Mesenchymal stem cell (in vitro differentiated cells and primary cell): Measurements from ENCODE around the gene BABAM2.

ENCODE experiments used
- DNase-seq: peaks from one replicate; pipeline ENCODE4 v3.0.0-alpha.2; 2013
- H2AFZ ChIP-seq: one replicate; pipeline ENCODE4 v1.6.1; 2013; ENCODE audit warnings: low read depth, mild to moderate bottlenecking, control low read depth, inconsistent platforms, low read length, moderate library complexity
- H2AK5ac ChIP-seq: 2 replicates; pipeline ENCODE4 v1.6.1; 2013; ENCODE audit warnings: low read length, moderate library complexity, mild to moderate bottlenecking, inconsistent platforms; ENCODE audit not compliant: severe bottlenecking
- H2BK120ac ChIP-seq: one replicate; pipeline ENCODE4 v1.6.1; 2013; ENCODE audit warnings: low read depth, mild to moderate bottlenecking, inconsistent platforms, low read length, moderate library complexity
- H2BK12ac ChIP-seq, 2 experiments: one replicate each; pipeline ENCODE4 v1.6.1; 2013; ENCODE audit warnings: inconsistent platforms in 2 of 2, low read length in 2 of 2, mild to moderate bottlenecking in 2 of 2, moderate library complexity in 2 of 2, control low read depth in 1 of 2
- H2BK15ac ChIP-seq: one replicate; pipeline ENCODE4 v1.6.1; 2013; ENCODE audit warnings: mild to moderate bottlenecking, low read depth, inconsistent platforms; ENCODE audit not compliant: poor library complexity, severe bottlenecking
- H2BK5ac ChIP-seq: 2 replicates; pipeline ENCODE4 v1.6.1; 2013; ENCODE audit warnings: low read depth, mild to moderate bottlenecking, low read length, control low read depth, inconsistent platforms; ENCODE audit not compliant: poor library complexity, severe bottlenecking
- H3K14ac ChIP-seq, 2 experiments: one replicate each; pipeline ENCODE4 v1.6.1; 2013; ENCODE audit warnings: inconsistent platforms in 2 of 2, low read length in 2 of 2, control low read depth in 1 of 2, mild to moderate bottlenecking in 1 of 2, moderate library complexity in 1 of 2
- H3K18ac ChIP-seq, 2 experiments: one replicate each; pipeline ENCODE4 v1.6.1; 2013; ENCODE audit warnings: inconsistent platforms in 2 of 2, low read length in 2 of 2, control low read depth in 1 of 2, low read depth in 1 of 2, mild to moderate bottlenecking in 1 of 2
- H3K23ac ChIP-seq, 2 experiments: one replicate each; pipeline ENCODE4 v1.6.1; 2013; ENCODE audit warnings: inconsistent platforms in 2 of 2, low read length in 2 of 2, mild to moderate bottlenecking in 2 of 2, moderate library complexity in 2 of 2, control low read depth in 1 of 2
- H3K27ac ChIP-seq: 2 replicates; pipeline ENCODE4 v1.5.1; 2013; ENCODE audit warnings: mild to moderate bottlenecking, moderate library complexity, low read length, control low read depth, inconsistent platforms; ENCODE audit not compliant: poor library complexity, severe bottlenecking
- H3K27me3 ChIP-seq, 2 experiments: 2 replicates each; pipeline versions ENCODE4 v1.6.1 to v1.7.0; 2013; ENCODE audit warnings: low read length in 2 of 2, mild to moderate bottlenecking in 2 of 2, moderate library complexity in 2 of 2, control low read depth in 1 of 2, inconsistent platforms in 1 of 2; ENCODE audit not compliant: control insufficient read depth in 1 of 2, insufficient read depth in 1 of 2
- H3K36me3 ChIP-seq, 2 experiments: 2 replicates each; pipeline versions ENCODE4 v1.6.1 to v1.7.0; 2013; ENCODE audit warnings: low read length in 2 of 2, control low read depth in 1 of 2, inconsistent platforms in 1 of 2, low read depth in 1 of 2, mild to moderate bottlenecking in 1 of 2; ENCODE audit not compliant: insufficient read depth in 2 of 2, control insufficient read depth in 1 of 2
- H3K4ac ChIP-seq, 2 experiments: one replicate each; pipeline ENCODE4 v1.6.1; 2013; ENCODE audit warnings: inconsistent platforms in 2 of 2, low read length in 2 of 2, mild to moderate bottlenecking in 2 of 2, moderate library complexity in 2 of 2, control low read depth in 1 of 2, low read depth in 1 of 2
- H3K4me1 ChIP-seq: 2 replicates; pipeline ENCODE4 v1.6.1; 2013; ENCODE audit warnings: low read depth, low read length, control low read depth; ENCODE audit not compliant: control insufficient read depth, insufficient read depth
- H3K4me2 ChIP-seq: 2 replicates; pipeline ENCODE4 v1.6.1; 2013; ENCODE audit warnings: low read length, mild to moderate bottlenecking, inconsistent platforms; ENCODE audit not compliant: poor library complexity, severe bottlenecking
- H3K4me3 ChIP-seq, 2 experiments: 2 replicates each; pipeline versions ENCODE4 v1.5.1 to v1.7.0; 2013; ENCODE audit warnings: low read length in 2 of 2, mild to moderate bottlenecking in 2 of 2, control low read depth in 1 of 2, low read depth in 1 of 2; ENCODE audit not compliant: insufficient read depth in 1 of 2
- H3K79me1 ChIP-seq: replicated peaks from 2 replicates; pipeline ENCODE4 v1.6.1; 2013; ENCODE audit warnings: mild to moderate bottlenecking, control low read depth, low read length, inconsistent platforms; ENCODE audit not compliant: poor library complexity, severe bottlenecking
- H3K9ac ChIP-seq: 2 replicates; pipeline ENCODE4 v1.7.0; 2013; ENCODE audit warnings: mild to moderate bottlenecking, low read length, moderate library complexity
- H3K9me3 ChIP-seq: 2 replicates; pipeline ENCODE4 v1.7.0; 2013; ENCODE audit warnings: mild to moderate bottlenecking, low read length; ENCODE audit not compliant: control insufficient read depth
- H4K8ac ChIP-seq: one replicate; pipeline ENCODE4 v1.6.1; 2013; ENCODE audit warnings: inconsistent platforms, mild to moderate bottlenecking, low read length, moderate library complexity
- H4K91ac ChIP-seq: one replicate; pipeline ENCODE4 v1.6.1; 2013; ENCODE audit warnings: mild to moderate bottlenecking, low read length, inconsistent platforms
- WGBS: methylation state at CpG from one replicate; pipeline ENCODE4 v1.1.7; 2013; ENCODE audit warnings: mixed read lengths; 5-methylcytosine and 5-hydroxymethylcytosine counted together

BABAM2 gene

DNA sequence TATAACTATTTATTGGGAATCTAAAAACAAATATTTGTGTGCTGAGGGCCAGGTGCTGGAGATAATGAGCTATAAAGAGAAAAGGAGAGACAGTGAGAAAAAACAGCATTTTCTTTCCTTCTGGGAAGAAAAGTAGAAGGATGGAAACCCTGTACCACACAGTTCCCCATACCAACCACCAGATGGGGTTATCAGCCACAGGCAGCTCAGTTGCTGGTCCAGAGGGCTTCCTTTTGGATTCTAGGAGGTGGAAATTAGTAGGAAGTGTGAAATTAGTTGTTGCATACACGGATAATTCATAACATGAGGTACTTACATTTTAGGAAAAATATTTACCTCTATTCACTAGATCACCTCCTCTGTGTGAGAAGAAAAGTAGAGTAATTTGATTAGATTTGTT lies 265.1 kb downstream of the BABAM2 start:
- Histone ChIP-seq H3K27ac (peak overlapping the region; percentile 66), H3K27me3 (no peaks in the 10 kb centered on the region), H3K4me2 (no peak overlapping the region), H2BK12ac (no peak overlapping the region), H3K36me3 (peaks cover 3 to 11% of the 10 kb centered on the region in 2 experiments), H4K91ac (no peak overlapping the region), H3K4me1 (peaks cover 10% of the 10 kb centered on the region), H3K18ac (no peak overlapping the region), H3K9ac (no peak overlapping the region), H4K8ac (no peak overlapping the region), H3K9me3 (peaks cover 11% of the 10 kb centered on the region), H3K79me1 (no peaks in the 10 kb centered on the region), H3K4me3 (no peak overlapping the region), H2AK5ac (peak overlapping the region; percentile 71), H3K4ac (no peak overlapping the region), H2BK5ac (no peak overlapping the region), H3K23ac (no peak overlapping the region), H3K14ac (no peak overlapping the region), H2AFZ (no peak overlapping the region), H2BK120ac (no peak overlapping the region), H2BK15ac (no peak overlapping the region)
- no peak for DNase-seq
- WGBS = no CpG with 5 or more reads among the region's 1 CpG

DNA sequence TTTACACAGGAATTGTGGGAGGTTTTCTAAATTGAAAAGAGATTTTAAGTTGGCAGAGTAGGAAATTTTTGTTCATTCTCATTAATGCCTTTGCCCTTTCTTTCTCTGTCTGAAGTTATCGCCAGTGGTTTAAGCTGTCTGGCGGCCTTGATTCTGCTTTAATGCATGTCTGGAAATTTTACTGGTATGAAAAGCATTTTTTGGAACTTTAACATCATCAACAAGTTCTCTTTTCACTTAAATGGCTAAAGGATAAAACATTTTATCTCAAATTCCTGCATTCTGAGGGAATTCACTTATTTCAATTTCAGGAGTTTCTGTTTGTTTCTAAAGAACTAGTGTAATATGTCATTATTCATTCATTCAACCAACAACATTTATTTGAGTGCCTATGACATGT lies 268.3 kb downstream of the BABAM2 start:
- no peak overlapping the region for H2BK15ac ChIP-seq

DNA sequence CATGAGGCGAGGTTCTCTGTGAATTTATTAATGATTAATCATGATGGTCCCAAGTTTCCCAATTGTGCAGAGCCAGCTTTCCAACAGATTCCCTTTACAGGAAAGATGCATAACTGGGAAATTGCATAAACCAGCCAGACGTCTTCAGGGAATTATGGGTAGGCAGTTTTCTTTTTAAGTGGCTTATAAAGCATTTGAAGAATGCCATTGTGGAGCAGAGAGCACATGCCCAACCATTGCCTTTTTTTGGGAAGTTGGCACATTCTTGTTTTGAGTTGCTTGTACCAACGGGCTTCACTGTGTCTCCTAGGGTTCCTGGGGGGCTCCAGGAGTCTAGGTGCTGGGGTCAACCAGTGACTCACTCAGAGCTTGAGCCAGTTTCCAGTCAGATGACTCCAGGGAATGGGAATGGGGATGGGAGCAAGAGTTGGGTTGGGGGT lies 270.5 kb downstream of the BABAM2 start:
- WGBS = 49% methylated on average over 3 of the region's 3 CpGs

More for the DNA sequence above, 268.3 kb downstream of the BABAM2 start:
- no peaks in the 10 kb centered on the region for H3K79me1 ChIP-seq
- no peak overlapping the region for H3K18ac ChIP-seq
- H3K14ac ChIP-seq = no peak overlapping the region
- no peak overlapping the region for H2BK12ac ChIP-seq
- no CpG with 5 or more reads among the region's 2 CpGs for WGBS
- no peak overlapping the region for H3K4me2 ChIP-seq
- no peak for DNase-seq
- H3K9me3 ChIP-seq = peaks cover 11% of the 10 kb centered on the region
- no peak overlapping the region for H3K4ac ChIP-seq
- no peak overlapping the region for H3K23ac ChIP-seq
- no peak overlapping the region for H3K4me3 ChIP-seq
- H2BK5ac ChIP-seq = no peak overlapping the region
- H3K36me3 ChIP-seq = peaks cover 3 to 11% of the 10 kb centered on the region in 2 experiments
- no peaks in the 10 kb centered on the region for H3K27me3 ChIP-seq
- H3K4me1 ChIP-seq = peaks cover 13% of the 10 kb centered on the region
- no peak overlapping the region for H2AK5ac ChIP-seq
- no peak overlapping the region for H3K27ac ChIP-seq
- no peak overlapping the region for H2BK120ac ChIP-seq
- H4K8ac ChIP-seq = no peak overlapping the region
- no peak overlapping the region for H3K9ac ChIP-seq
- no peak overlapping the region for H2AFZ ChIP-seq
- H4K91ac ChIP-seq = no peak overlapping the region

DNA sequence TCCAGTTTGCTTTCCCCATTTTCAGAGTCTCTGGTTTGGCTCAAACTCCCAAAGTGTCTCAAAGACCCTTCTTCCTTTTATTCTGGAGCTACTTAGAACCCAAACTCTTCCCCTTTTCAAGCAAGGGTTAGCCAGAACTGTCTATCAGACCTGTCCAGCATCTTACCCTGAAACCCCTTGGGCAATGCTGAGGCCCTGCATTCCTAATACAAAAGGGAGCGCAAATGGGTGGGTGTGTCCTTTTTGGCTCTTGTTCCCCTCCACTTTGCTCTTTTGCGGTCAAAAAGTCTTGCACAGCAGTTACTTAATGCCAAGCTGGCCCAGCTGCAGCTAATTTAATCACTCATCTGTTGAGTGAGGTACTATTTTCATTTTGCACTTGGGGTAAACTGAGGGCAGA lies 270.9 kb downstream of the BABAM2 start:
- 100% methylated on average over 2 of the region's 2 CpGs for WGBS
- Histone ChIP-seq H3K23ac (no peak overlapping the region), H3K18ac (peak overlapping the region; percentile 11 to 60), H3K36me3 (peaks cover 3 to 4% of the 10 kb centered on the region in 2 experiments), H3K79me1 (peaks cover 1% of the 10 kb centered on the region), H2BK120ac (no peak overlapping the region), H4K8ac (no peak overlapping the region), H3K9me3 (no peaks in the 10 kb centered on the region), H3K4me1 (peaks cover 13% of the 10 kb centered on the region), H2BK5ac (peak overlapping the region; percentile 85), H4K91ac (no peak overlapping the region), H2AFZ (no peak overlapping the region), H3K27ac (peak overlapping the region; percentile 92), H2AK5ac (peak overlapping the region; percentile 86), H3K4ac (peak overlapping the region in 1 of 2 experiments; percentile 27), H3K14ac (peak overlapping the region in 1 of 2 experiments; percentile 3), H3K4me2 (no peak overlapping the region), H3K4me3 (no peak overlapping the region), H3K27me3 (no peaks in the 10 kb centered on the region), H2BK15ac (no peak overlapping the region), H3K9ac (peak overlapping the region; percentile 43), H2BK12ac (peak overlapping the region; percentile 49 to 60)
- no peak for DNase-seq

More for the DNA sequence above, 270.5 kb downstream of the BABAM2 start:
- DNase-seq = peak; percentile 58
- Histone ChIP-seq H3K9me3 (peaks cover 1% of the 10 kb centered on the region), H4K8ac (peak overlapping the region; percentile 29), H2BK15ac (no peak overlapping the region), H2AFZ (no peak overlapping the region), H3K4ac (no peak overlapping the region), H3K4me1 (peaks cover 13% of the 10 kb centered on the region), H3K9ac (peak overlapping the region; percentile 43), H3K14ac (no peak overlapping the region), H2BK5ac (peak overlapping the region; percentile 85), H4K91ac (no peak overlapping the region), H3K18ac (peak overlapping the region; percentile 19 to 60), H3K27ac (peak overlapping the region; percentile 92), H2BK12ac (no peak overlapping the region), H3K79me1 (peaks cover 1% of the 10 kb centered on the region), H3K27me3 (no peaks in the 10 kb centered on the region), H2BK120ac (no peak overlapping the region), H2AK5ac (peak overlapping the region; percentile 86), H3K23ac (no peak overlapping the region), H3K4me2 (no peak overlapping the region), H3K4me3 (no peak overlapping the region), H3K36me3 (peaks cover 3 to 4% of the 10 kb centered on the region in 2 experiments)
